ENCODE data around the gene ELAVL1.

GRCh38 chr19:7918615-7919421 lies 86.6 kb downstream of the ELAVL1 start:
- TF ChIP-seq POLR2A (IDR thresholded peaks at IDR 0.05), result no peak
- no peak for TF ChIP-seq CTCF (IDR thresholded peaks at IDR 0.05)
